Measurements from ENCODE around the gene TNFRSF12A.
"Not testable (repeated sequence)": the region's sequence is repeated elsewhere in the genome, so short reads cannot be mapped to it uniquely, and the experiment has no call there.

Gene TNFRSF12A

GRCh38 chr16:3060339-3061127 lies 40.4 kb downstream of the TNFRSF12A start:
- Mint-ChIP-seq H3K27ac (peak overlapping the region; percentile 49), H3K9me3 (peaks cover 13% of the 10 kb centered on the region), H3K27me3 (ENCODE audit: low read depth) (no peaks in the 10 kb centered on the region), H3K36me3 (ENCODE audit: low read depth) (peaks cover 45% of the 10 kb centered on the region), H3K4me3 (peak overlapping the region; percentile 83), H3K4me1 (ENCODE audit: low read depth) (peaks cover 53% of the 10 kb centered on the region)

GRCh38 chr16:3062553-3062952 lies 42.4 kb downstream of the TNFRSF12A start:
- peaks cover 13% of the 10 kb centered on the region for H3K9me3 Mint-ChIP-seq
- no peaks in the 10 kb centered on the region for H3K27me3 Mint-ChIP-seq (ENCODE audit: low read depth)
- H3K36me3 Mint-ChIP-seq (ENCODE audit: low read depth) = peaks cover 55% of the 10 kb centered on the region
- peak overlapping the region; percentile 69 for H3K4me3 Mint-ChIP-seq
- peaks cover 47% of the 10 kb centered on the region for H3K4me1 Mint-ChIP-seq (ENCODE audit: low read depth)
- no peak overlapping the region for H3K27ac Mint-ChIP-seq

- Mint-ChIP-seq H3K4me1 (ENCODE audit: low read depth) (peaks cover 50% of the 10 kb centered on the region), H3K36me3 (ENCODE audit: low read depth) (peaks cover 64% of the 10 kb centered on the region), H3K27me3 (ENCODE audit: low read depth) (no peaks in the 10 kb centered on the region), H3K27ac (peak overlapping the region; percentile 90), H3K9me3 (peaks cover 13% of the 10 kb centered on the region), H3K4me3 (peak overlapping the region; percentile 69)
Measured at GRCh38 chr16:3063625-3064386, 43.6 kb downstream of the TNFRSF12A start.

GRCh38 chr16:3065069-3065741 lies 45.0 kb downstream of the TNFRSF12A start, which contains the start of gene IL32:
IL32 (plus strand) TSS chr16:3065640; CDS start chr16:3065812, 172 bp downstream.
- H3K4me3 Mint-ChIP-seq = peak within 1 kb of the TSS; percentile 100
- H3K9me3 Mint-ChIP-seq = peaks cover 13% of the 10 kb centered on the region
- H3K36me3 Mint-ChIP-seq (ENCODE audit: low read depth) = peaks cover 71% of the 10 kb centered on the region
- peaks cover 55% of the 10 kb centered on the region for H3K4me1 Mint-ChIP-seq (ENCODE audit: low read depth)
- H3K27ac Mint-ChIP-seq = peak within 1 kb of the TSS; percentile 98
- no peaks in the 10 kb centered on the region for H3K27me3 Mint-ChIP-seq (ENCODE audit: low read depth)

GRCh38 chr16:3065742-3066439 lies 45.7 kb downstream of the TNFRSF12A start:
- Mint-ChIP-seq H3K27me3 (ENCODE audit: low read depth) (no peaks in the 10 kb centered on the region), H3K27ac (peak overlapping the region; percentile 98), H3K4me3 (peak overlapping the region; percentile 100), H3K4me1 (ENCODE audit: low read depth) (peaks cover 54% of the 10 kb centered on the region), H3K36me3 (ENCODE audit: low read depth) (peaks cover 68% of the 10 kb centered on the region), H3K9me3 (peaks cover 13% of the 10 kb centered on the region)

- Mint-ChIP-seq H3K4me3 (peak overlapping the region; percentile 100), H3K27ac (peak overlapping the region; percentile 98), H3K36me3 (ENCODE audit: low read depth) (peaks cover 67% of the 10 kb centered on the region), H3K27me3 (ENCODE audit: low read depth) (no peaks in the 10 kb centered on the region), H3K4me1 (ENCODE audit: low read depth) (peaks cover 57% of the 10 kb centered on the region), H3K9me3 (peaks cover 13% of the 10 kb centered on the region)
Measured at GRCh38 chr16:3066440-3066748, 46.2 kb downstream of the TNFRSF12A start.

GRCh38 chr16:3068487-3068886 lies 48.3 kb downstream of the TNFRSF12A start:
- Mint-ChIP-seq H3K4me3 (peak overlapping the region; percentile 97), H3K9me3 (peaks cover 4% of the 10 kb centered on the region), H3K4me1 (ENCODE audit: low read depth) (peaks cover 55% of the 10 kb centered on the region), H3K27ac (peak overlapping the region; percentile 96), H3K27me3 (ENCODE audit: low read depth) (no peaks in the 10 kb centered on the region), H3K36me3 (ENCODE audit: low read depth) (peaks cover 55% of the 10 kb centered on the region)

GRCh38 chr16:3069146-3069545 lies 49.0 kb downstream of the TNFRSF12A start:
- Mint-ChIP-seq H3K27ac (peak overlapping the region; percentile 86), H3K36me3 (ENCODE audit: low read depth) (peaks cover 54% of the 10 kb centered on the region), H3K4me1 (ENCODE audit: low read depth) (peaks cover 57% of the 10 kb centered on the region), H3K4me3 (peak overlapping the region; percentile 73)
- H3K9me3 Mint-ChIP-seq; H3K27me3 Mint-ChIP-seq (ENCODE audit: low read depth): not testable (repeated sequence)

GRCh38 chr16:3070608-3071111 lies 50.5 kb downstream of the TNFRSF12A start:
- H3K27me3 Mint-ChIP-seq (ENCODE audit: low read depth) = no peaks in the 10 kb centered on the region
- H3K4me1 Mint-ChIP-seq (ENCODE audit: low read depth) = peaks cover 58% of the 10 kb centered on the region
- peak overlapping the region; percentile 86 for H3K27ac Mint-ChIP-seq
- H3K36me3 Mint-ChIP-seq (ENCODE audit: low read depth) = peaks cover 48% of the 10 kb centered on the region
- H3K4me3 Mint-ChIP-seq = peak overlapping the region; percentile 17
- no peaks in the 10 kb centered on the region for H3K9me3 Mint-ChIP-seq

- peaks cover 39% of the 10 kb centered on the region for H3K36me3 Mint-ChIP-seq (ENCODE audit: low read depth)
- peak overlapping the region; percentile 46 for H3K4me3 Mint-ChIP-seq
Measured at GRCh38 chr16:3071655-3072054, 51.5 kb downstream of the TNFRSF12A start.

More at GRCh38 chr16:3071655-3072054, 51.5 kb downstream of the TNFRSF12A start:
- Mint-ChIP-seq H3K27me3 (ENCODE audit: low read depth) (no peaks in the 10 kb centered on the region), H3K27ac (peak overlapping the region; percentile 86), H3K9me3 (no peaks in the 10 kb centered on the region), H3K4me1 (ENCODE audit: low read depth) (peaks cover 63% of the 10 kb centered on the region)
